ENCODE data around the gene ARMC9.
"Not testable (repeated sequence)": the region's sequence is repeated elsewhere in the genome, so short reads cannot be mapped to it uniquely, and the experiment has no call there.

ARMC9 gene

GRCh38 chr2:231198291-231199173, at the start of gene ARMC9:
Gene ARMC9 (plus strand): TSS chr2:231198631. CDS start chr2:231206239, 7,608 bp downstream.
- FAIRE-seq = no peak

DNA sequence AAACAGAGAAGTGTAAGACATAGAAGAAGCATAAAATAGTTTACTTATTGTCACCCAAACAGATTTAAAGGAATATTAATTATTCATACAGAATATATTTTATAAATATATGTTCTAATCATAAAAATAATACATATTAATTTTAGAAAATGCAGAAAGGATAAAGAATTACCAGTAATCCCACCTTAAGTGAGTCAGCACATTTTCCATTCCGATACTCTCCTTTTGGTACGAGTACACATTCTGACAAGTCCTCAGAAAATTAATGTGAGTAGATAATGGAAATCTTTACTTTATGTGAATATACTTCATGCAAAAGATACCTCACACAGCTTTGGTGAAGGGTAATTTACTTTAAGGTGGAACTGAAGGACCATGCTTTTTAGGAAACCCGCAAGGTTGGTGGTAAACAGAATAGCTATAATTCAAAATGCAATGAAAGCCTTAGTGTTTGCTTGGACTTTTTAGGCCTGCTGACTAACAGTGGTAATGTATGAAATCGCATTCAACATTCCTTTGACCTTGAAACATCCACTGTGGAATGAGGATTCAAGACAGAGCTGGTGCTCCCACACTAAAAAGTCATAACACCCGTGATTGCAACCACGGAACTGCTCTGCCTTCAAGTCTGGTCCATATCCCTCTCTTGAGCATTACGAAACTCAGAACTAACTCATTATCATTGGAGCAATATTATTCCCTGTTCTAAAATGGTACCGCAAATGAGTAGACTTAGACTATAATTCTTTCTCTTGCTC, 45.5 kb upstream of the ARMC9 start:
- no peak for FAIRE-seq

- no peak for FAIRE-seq
These were observed 39.1 kb upstream of the ARMC9 start for GRCh38 chr2:231159306-231159705.

DNA sequence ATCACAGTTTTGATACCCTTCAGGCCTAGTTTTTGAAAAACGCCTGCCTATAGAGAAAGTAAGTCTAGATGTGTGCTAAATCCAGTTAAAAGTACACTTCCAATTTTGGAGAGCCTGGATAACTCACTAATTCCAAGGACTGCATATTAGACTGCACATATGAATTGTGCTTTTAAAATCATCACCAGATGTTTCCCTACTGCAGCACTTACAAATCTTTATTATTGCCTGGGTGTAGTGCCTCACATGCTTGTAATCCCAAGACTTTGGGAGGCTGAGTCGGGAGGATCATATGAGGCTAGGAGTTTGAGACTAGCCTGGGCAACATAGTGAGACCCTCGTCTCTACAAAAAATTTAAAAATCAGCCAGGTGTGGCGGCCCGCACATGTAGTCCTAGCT, 37.7 kb upstream of the ARMC9 start:
- no peak for FAIRE-seq

- no peak for FAIRE-seq
These were observed 37.1 kb upstream of the ARMC9 start for GRCh38 chr2:231161252-231161839.

DNA sequence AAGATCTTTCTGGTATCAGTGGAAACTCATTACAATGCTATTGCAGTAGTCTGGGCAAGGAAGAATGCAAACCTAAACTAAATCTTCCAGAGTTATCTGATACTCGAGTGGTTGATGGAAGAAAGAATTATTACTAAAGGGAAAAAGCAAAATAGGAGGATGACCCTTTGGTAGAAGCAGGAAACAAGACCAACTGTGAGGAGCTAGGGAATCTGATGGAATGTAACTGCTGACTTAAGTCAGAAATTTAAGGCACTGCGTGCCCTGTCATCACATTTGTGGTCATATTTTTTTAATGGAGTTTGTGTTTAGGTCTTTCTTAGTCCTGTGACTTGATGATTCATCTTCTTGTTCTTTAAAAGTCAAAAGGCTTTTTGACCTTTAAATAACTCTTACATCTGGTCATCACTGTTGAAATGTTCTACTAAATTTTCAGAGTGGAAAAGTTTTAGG, 36.5 kb upstream of the ARMC9 start:
- FAIRE-seq = no peak

GRCh38 chr2:231163011-231163410, 35.4 kb upstream of the ARMC9 start:
- FAIRE-seq = no peak

DNA sequence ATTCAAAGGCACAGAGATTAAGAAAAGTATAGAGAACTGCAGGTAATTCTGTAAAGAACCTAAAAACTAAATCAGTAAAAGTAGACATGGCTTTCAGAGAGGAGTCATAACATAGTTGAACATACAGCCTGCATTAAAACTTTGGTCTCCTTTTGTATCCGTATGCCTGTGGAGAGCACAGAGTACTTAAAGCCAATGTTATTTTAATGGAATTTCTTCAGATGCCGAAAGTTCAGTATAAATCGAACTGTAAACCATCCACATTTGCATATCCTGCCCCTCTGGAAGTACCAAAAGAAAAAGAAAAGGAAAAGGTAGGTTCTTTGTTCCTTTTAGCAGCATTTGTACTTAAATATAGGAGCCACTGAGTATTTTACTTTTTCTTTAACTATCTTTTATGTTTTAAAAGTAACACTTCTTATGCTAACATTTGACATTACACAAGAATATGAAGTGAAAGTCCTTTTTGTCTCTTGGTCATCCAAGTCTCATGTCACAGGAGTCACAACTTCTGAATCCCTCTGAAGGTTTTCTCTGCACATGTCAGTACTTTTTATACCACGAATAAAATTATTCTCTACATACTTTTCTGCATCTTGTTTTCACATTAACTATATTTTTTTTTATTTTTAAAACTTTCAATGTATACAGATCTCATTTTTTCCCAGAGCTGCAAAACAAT, 34.9 kb upstream of the ARMC9 start:
- no peak for FAIRE-seq

DNA sequence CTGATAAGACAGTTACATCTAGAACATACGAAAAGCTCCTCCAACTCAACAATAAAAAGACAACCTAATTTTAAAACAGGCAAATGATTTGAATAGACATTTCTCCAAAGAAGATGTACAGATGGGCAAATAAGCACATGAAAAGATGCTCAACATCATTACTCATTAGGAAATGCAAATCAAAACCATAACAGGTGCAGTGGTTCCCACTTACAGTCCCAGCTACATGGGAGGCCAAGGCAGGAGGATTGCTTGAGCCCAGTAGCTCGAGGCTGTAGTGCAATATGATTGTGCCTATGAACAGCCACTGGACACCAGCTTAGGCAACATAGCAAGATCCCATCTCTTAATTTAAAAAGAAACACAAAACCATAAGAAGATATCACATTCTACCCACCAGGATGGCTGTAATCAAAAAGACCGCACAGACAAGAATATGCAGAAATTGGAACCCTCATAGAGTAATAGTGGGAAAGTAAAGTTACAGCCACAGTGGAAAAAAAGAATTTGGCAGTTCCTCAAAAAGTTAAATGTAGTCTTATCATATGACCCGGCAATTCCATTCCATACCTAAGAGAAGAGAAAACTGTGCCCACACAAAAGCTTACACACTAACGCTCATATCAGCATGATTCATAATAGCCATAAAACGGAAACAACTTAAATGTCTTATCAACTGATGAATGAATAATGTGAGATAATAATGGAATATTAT, 30.5 kb upstream of the ARMC9 start:
- no peak for FAIRE-seq

GRCh38 chr2:231168460-231169139, 29.8 kb upstream of the ARMC9 start:
- no peak for FAIRE-seq

DNA sequence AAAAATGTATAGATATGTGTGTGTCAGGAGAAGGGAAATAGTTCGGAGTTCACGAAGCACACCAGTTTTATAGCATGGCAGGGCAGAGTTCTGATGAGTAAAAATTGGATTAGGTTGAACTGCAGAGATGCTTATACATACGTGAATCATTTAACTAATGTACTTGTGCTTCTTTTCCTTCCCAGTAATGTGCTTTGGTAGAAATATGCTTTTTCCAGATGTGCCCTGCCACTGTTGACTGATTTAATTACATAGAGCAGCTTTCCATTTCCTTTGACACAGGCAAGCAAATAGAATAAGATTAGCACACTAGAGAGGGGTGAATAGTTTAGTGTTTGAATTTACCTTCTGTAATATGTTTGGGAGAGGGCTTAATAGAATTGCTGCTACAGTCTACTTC, 28.9 kb upstream of the ARMC9 start:
- no peak for FAIRE-seq

GRCh38 chr2:231170055-231170454, 28.4 kb upstream of the ARMC9 start:
- FAIRE-seq = no peak

DNA sequence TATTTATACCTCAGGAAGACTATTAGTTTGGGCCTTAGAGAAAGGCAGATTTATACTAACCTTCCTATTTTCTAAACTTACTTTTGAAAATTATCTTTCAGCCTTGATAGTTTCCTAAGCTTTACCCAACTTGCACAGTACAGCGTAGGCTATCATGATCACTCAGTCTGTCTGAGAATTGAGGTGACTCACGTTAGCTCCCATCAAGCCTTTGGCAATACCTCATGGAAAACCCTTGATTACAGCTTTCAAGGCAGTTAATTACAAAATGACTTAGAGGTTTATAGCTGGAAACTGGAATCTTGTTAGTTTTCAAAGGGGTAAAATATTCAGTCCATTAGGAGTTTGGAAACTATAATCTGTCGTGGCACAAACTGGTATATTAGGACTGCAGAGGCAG, 26.4 kb upstream of the ARMC9 start:
- no peak for FAIRE-seq

- no peak for FAIRE-seq
These were observed 24.2 kb upstream of the ARMC9 start for GRCh38 chr2:231174211-231174651.

- no peak for FAIRE-seq
These were observed 22.4 kb upstream of the ARMC9 start for GRCh38 chr2:231176066-231176465.

GRCh38 chr2:231177156-231178025, 21.0 kb upstream of the ARMC9 start:
- no peak for FAIRE-seq

GRCh38 chr2:231178805-231179204, 19.6 kb upstream of the ARMC9 start:
- FAIRE-seq = not testable (repeated sequence)

- FAIRE-seq = no peak
These were observed 16.4 kb upstream of the ARMC9 start for GRCh38 chr2:231181860-231182512.

- no peak for FAIRE-seq
These were observed 15.9 kb upstream of the ARMC9 start for GRCh38 chr2:231182513-231182899.

DNA sequence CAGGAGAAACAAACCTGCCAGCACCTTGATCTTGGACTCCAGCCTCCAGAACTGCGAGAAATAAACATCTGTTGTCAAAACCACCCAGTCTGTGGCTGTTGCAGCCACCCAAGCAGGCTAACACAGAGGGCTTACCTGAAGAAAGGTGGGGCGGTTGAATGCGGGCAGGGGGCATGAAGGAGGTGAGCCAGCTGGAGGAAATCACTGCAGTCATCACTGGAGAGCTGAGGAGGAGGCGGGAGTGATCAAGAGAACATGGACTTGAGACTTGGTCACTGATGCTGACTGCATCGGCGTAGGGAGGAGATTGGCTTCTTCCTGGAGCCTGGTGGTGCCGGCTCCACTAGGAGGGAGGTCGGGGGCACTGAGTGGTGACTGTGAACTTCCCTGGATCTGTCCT, 14.6 kb upstream of the ARMC9 start:
- no peak for FAIRE-seq

Measured in A204.1 (cell line).